NCI-H1105 (cell line): ENCODE data around the gene RCAN1.

Experiments used
- DNase-seq: peaks from one replicate; lab custom pipeline; 2025; lab: John Stamatoyannopoulos, UW

Gene RCAN1

DNA sequence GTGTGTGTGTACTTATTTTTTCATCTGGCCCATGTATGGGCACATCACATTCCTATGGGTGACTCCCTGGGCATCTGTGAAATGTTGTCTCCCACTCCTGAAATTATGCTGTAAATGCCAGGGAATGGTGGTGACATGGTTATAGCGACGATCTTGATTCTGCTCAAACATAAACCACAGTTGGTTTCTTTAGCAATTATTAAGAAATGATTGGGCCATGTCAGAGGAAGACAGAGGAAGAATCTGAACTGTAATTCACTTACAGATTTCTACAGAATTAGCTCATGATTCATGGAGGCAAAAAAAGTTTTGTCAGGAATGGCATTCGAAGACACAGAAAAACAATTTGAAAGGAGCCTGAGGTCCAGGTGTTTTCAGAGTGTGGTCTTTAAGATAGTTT is 77.1 kb downstream of the RCAN1 start:
- DNase-seq = no peak

DNA sequence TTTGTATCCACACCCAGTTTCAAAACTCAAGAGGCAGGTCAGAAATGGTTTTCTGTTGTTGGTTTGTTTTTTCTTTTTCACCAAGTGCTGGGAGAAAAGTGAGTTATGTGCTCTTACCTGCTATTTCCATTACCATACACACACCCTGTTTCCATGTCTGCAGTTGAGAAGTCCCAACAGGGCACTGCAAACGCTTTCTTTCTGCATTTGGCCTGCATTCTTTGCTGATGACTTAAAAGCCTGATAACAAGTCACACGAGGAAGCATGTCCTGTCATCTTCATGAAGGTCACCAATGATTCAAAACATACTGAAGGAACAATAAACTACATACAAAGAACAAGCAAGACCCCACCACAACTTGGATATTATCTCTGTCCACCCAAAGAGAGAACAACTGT is 78.1 kb downstream of the RCAN1 start:
- DNase-seq = no peak

DNA sequence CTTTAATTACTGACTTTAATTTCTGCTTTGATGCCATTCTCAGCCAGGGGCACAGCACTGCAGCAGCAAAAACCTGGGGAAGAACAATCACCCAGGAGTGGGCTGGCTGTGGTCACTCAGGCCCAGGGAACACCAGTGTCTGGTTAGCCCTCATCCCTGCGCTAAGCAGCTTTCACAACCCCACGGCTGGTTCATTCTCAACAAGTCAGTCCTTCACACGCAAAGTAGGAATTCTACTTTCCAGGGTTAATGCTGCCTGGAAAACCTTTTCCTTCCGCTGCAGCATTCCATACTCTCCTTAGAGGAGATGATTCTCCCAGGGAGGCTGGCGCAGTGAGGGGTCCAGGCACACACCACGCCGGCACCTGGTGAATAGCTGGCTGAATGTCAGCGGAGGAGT is 78.6 kb downstream of the RCAN1 start:
- no peak for DNase-seq

DNA sequence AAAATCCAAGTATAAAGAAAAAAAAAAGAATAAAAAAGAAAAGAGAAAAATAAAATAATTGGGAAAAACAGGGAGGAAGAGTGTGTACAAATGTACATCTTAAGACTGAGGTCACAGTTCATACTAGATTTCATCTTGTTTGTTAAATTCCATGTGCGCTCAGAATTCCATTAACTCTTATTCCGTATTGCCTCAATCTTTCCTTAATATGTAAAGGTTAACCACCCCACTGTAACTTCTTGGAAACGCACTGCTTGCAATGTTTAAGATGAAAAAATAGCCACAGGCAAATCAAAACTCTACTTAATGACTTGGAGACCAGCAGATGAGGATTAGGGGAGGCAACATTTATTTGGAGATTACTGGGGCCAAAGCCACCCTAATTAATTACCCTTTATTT is 79.0 kb downstream of the RCAN1 start:
- no peak for DNase-seq

DNA sequence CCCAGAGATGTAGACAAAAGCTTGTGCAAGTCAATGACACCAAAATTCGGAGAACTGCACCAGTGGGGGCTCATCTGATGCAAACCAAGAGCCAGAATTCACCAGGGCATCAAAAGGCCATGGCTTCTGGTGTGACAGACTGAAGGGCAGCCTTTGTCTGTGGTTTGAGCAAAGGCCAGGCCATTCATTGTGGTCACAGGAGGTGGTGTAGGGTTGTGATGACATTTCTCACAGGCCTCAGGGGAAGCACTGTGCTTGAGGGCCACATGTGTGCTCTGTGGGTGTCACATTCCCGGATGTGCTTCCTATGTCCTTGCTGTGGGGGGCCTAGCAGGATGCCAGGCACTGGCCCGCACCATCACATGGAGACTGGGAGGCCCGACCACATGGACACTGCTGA is 80.4 kb downstream of the RCAN1 start:
- DNase-seq = no peak

DNA sequence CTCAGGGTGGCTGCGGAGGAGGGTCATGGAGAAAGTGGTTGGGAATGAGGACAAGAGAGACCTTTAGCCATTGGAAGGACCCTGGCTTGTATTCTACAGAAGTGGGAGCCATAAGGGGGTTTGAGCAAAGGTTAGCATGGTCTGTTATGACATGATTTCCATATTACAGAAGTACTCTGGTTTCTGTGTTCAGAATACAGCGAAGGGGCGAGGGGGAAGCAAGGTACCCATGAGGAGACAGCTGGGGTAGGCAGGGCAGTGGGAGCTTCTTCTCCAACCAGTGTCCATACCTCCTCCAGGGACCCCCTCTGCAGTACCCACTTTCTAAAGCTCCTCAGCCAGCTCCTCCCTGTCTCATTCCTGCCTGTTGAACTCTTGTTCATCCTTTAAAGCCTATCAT is 81.0 kb downstream of the RCAN1 start:
- no peak for DNase-seq

DNA sequence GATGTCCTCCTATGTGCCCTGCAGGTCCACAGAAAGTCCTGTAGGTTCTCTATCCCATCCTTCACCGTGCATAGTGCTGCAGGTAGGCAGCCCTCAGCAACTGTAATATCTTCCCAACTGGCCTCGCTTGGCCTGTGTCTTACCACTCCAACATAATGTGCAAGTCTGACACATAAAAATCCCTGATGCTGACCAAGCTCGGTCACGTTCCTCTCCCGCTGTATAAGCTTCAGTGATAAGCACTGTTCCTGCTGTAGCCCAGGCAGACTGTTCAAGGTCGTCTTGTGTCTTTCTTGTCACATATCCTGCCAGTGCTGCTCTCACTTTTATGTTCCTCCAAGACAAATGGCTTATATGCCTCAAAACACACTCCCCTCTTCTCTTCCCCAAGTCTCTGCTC is 83.5 kb downstream of the RCAN1 start:
- no peak for DNase-seq

DNA sequence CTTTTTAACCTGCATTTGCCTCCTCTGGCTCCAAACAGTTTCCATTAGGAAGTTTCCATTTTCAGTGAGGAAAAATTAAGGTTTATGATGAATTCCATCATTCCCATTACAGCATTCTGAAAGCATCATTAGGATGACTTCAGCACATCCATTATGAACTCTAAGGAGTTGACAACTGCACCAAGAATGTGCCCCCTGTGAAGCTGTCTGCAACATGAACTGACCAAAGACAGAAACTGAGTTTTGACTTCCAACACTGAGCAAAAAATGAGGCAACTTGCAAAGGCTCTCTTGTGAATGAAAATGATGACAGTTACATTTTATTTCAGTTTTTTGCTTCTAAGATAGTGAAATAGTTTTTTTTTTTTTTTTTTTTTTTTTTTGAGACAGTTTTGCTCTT is 84.7 kb downstream of the RCAN1 start:
- DNase-seq = no peak

DNA sequence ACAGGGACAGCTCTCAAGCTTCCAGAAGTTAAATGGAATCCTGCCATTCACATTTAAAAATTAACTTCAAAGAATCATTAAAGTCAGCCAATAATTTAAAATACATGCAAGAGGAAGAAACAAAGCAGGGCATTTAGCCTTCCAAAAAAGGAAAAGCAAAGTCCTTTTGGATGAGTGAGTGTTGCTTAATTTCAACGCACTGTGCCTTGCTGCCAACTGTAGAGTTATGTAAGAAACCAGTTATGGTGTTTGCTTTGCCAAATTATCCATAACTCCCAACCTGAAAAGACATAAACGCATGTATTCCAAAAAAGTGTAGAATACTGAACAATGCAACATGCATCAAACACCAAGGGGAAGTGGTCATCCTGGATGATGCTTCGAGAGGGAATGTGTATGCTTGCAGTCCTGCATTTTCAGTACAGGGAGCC is 86.8 kb downstream of the RCAN1 start:
- no peak for DNase-seq

DNA sequence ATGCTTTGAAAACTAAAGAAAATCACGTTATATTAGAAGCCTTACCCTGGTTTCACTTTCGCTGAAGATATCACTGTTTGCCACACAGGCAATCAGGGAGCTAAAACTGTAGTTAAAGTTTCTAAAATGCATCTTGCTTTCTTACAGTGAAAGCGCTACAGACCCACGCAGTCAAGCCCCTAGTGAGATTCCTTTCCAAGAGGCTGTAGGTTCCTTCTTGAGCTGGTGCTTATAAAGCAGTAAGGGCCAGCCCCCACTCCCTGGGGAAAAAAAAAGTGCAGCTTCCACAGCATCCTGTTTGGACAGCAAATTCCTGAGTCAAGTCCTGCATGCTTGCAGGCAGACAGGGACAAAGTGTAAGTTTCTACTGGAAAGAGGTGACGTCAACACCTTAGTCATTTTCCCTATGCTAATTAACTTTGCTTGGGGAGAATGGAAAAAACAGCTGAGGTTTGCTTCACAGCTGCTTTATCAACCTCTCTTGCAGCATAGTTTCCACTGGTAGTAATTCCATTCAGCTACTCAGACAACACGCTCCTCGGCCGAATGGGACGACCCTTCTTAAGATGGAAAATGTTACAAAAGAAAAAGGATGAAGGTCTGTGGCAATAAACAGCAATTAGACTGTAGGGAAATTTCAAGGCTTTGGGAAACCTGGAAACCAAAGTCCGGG is 88.2 kb downstream of the RCAN1 start:
- DNase-seq = no peak

DNA sequence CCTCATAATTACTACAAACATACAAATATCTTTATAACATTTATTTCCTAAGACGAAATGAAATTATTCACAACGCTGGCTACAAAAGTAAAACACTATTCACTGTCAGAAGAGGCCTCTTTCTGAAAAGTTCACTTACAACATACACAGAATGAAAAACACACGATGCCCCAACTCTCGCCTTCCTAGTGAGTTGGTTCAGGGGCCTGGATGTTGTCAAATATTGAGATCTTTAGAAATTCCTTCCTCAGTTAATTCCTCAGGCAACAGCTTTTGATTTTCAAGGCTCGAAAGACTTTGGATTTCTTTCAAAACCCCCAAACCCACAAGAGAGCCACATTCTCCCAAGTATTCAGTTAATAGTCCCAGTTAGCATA is 88.7 kb downstream of the RCAN1 start:
- DNase-seq = no peak

DNA sequence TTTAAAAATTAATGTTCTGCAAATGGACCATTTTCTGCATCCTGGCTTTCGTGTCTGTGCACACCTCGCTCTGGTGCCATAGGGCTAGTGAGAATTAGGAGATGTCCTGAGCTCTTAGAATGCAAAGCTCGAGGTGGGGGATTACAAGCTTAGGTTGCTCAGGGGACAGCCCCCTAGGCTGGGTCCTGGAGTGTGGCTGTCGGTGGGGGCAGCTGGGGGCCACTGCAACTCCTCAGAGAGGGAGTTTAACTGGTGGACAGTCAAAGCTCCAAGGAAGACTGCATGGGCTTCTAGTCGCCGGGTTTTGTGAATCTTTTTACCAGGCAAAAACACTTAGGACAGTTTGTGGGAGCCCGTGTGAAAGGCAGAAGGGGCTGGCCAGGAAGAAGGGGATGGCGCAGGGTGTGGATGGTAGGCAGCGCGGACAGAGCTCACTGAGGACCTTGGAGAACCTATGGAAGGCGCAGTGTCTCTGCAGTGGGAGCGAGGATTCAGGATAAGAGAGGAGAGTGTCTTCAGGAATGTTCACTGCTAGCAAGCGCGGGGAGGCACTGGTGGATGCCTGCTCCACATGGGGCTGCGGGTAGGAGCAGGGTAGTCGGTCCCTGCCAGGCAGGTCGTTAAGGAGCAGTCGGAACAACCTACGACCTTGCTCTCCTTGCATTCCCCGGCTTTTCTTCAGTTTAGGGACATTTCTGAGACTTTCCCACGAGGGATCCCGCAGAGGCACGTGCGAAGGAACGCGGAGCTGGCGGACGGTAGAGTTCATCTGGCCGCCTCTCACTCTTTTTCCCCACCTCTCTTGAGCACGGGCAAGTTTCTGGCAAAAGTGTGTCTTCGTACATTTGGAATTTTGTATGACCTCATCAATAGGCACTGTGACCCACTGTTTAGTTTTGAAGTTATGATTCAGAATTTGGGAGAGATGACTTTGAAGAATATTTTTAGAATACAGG is 90.0 kb downstream of the RCAN1 start:
- no peak for DNase-seq

DNA sequence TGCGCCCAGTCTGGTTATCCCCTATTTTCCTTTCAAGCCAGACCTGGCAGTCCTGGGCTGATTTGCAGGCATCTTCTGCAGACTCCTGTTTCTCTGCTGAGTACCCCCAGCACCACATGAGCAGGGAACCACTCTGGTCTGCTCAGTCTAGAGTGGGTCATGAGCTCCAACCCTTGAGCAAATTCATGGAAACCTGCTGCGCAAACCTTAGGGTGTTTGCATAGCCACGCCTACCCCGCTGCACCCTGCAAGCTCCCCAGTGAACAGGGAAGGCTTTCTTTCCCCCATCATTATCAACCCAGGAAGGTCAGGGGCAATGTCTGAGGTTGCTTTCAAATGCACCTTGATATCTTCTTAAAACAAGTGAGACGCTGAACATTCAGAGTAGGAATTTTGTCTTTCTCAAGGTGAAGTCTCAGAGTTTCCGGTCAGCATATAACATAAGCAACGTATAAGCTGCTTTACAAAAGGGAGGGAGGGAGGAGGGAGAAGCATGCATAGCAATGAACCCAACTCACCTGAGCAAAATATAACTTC is 91.8 kb downstream of the RCAN1 start:
- DNase-seq = no peak

DNA sequence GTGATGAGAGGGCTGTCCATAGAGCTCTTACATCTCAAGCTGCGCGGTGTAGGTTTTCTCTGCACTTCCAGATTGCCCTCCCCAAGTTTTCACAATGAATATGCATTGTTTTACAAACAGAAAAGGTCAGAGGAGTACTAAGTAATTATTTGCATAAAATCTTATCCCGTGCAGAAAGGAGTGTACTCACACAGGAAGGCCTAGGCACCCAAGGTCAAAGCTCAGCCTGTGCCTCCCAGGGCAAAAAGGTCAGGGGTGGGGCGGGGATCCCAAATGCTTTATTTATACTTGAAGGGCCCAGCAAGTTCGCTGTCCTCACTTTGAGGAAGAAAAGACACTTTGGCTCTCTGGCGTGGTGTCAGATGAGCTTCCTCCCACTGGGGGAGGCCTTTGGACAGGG is 92.6 kb downstream of the RCAN1 start:
- DNase-seq = no peak

DNA sequence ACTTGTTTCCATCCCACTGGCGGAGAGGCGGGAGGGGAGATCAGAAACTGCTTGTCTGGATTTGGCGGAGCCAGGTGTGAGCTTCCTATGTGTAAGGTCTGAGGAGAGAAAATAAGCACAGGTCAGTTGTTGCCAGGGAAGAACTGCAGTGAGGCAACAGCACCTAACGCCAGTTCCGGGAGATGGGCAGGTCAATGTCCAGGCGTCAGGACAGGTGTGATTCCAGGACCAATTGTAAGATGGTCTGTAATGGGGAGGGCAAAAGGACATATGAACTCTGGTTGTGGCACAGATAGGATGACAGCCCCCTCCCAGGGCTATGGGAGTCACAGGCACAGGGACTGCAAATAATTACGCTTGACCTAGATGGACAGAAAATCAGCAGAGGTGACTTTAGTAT is 93.4 kb downstream of the RCAN1 start:
- no peak for DNase-seq

DNA sequence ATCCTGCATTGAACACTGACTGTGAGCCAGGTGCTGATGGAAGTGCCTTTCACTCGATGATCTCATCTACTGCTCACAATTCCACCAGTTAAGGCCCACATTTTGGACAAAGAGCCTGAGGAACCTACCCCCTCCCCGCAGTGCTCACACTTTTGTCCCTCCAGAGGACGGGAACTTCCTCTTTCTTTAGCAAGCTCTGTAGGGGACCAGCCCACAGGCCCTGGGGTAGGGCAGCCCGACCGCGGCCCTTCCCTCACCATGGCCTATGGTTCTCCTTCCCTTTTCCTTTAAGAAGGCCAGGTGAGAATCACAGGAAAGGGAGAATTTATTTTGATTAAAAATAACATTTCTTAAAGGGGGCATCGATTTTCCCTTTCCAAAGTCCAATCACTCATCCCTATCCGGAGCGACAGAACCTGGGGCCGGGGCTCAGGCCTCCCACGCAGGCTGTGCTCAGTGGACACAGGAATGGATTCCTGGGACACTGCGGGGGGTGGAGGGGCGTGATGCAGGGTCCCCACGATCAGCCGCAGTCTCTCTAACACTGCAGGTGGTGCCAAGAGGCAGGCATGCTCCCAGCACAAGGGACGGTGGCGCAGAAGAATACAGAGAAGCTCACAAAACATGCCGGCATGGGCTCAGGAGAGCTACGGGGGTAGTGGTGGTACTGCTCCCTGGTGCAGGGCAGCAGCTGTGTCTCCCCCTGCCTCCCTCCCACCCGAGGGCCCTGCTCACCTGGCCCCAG is 94.0 kb downstream of the RCAN1 start:
- DNase-seq = no peak

DNA sequence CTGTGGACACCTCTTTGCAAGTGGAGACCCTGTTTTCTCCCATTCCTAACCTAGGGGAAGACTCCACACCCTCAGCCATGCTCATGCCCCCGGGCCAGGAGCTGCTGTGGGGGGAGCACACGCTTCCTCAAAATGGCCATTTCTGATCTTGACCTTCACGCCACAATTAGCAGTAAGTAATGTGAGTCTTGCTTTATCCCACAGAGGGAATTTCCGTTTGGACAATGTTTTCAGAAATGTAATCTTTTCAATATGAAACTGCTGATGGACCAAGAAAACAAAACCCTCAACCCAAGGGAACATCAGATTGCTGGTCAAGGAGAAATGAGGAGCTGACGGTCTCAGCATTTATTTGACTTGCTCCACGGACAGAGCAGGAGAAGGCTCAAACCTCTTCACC is 94.6 kb downstream of the RCAN1 start:
- DNase-seq = no peak

DNA sequence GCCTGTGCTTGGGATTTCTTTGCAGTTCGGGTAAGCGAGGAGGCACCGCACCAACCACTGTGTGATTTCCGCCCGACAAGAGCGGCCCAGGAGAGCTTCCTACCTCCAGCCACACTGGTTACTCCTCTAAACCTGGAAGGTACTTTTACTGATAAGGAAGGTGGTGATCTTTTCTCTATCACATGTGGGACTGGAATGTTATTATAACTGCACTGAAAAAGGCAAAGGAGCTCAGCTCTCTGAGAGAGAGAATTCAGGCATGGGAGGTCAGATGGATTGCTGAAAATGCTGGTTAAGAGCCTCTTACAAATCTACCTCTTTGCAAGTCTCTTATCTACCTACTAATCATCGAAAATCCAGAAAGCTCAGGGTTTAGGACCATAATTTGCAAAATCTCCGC is 95.2 kb downstream of the RCAN1 start:
- no peak for DNase-seq

DNA sequence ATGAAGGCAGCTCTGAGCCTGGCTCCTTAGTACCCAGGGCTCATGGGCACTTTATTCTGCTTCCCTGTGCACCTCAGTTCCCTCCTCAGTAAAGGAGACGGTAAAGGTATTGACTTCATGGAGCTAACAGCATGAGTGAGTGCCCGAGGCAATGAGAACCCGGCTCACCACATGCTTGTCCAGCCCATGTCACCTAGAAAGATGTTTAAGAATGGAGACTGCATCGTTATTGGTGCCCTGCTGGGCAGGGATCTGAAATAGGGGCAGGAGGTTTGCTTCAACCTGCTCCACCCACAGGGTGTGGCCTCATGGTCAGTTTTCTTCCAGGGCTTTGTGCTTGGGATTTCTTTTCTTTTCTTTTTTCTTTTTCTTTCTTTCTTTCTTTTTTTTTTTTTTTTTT is 95.9 kb downstream of the RCAN1 start:
- DNase-seq = no peak

DNA sequence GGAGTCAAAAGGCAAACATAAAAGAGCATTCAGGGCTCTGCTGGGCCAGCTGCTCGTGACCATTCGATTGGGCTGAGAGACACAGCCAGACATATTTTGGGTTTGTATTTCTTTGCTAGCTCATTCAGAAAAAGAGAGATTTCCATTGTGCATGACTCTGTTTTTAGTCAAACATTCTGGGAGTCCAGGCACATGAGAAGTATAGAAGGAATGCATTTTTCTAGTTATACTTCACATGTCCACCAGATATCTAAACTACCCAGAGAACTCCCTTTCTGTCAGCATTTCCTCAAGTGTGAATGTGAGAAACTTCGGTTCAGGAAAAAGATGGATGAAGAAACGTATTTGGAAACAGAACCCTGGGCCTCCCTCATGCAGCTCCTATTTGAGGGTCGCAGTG is 96.6 kb downstream of the RCAN1 start:
- no peak for DNase-seq

DNA sequence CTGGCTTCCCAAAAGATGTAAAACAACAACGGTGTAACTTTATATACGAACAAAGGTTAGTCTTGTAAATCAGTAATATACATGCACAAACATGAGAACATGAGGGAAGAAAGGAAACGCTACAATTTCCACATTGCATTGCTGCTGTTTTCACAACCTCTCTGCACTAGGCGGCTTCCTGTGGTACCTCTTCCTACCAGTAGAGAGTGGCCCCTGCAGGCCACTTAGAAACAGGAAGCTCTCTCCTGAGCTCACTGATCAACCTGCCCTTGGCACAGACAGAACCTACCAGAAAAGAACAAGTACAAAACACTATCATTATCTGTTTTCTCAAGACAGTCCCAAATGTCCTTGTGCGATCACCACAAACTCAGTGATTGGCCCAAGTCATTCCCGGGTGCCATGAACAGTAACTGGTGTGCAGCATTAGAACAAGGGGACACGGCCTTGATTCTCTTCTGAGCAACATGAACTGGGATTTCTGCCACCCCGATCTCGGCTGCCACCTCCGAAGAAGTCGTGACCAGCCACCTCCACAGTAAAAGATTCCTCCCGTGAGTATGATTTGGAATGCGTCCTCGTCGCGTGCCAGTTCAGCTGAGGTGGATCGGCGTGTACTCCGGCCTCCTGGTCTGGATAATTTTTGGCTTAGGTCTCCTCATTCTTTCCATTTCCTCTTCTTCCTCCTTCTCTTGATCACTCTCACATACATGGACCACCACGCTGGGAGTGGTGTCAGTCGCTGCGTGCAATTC is 97.2 kb downstream of the RCAN1 start:
- DNase-seq = no peak

DNA sequence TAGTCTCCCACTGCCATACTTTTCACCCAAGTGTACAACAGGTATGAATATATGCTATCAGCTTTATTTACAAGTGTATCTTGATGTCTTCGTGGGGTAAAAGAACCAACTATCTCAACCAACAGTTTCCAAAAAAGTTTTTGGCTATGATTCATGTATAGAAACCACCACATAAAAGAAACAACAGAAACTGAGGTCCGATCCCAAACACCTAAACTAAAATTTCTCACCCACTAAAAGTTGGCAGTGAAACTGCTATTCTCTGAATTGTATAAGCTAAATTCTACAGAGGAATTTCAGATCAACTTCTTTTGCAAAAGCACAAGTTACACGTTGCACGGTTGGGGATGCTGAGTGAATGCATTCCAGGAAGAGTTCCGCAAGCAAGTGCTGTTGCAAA is 97.9 kb downstream of the RCAN1 start:
- no peak for DNase-seq
